GM19238 (cell line): ENCODE data around the gene CTBP2.
A peak's percentile ranks its signal among the peaks of the same experiment; 100 is the strongest.

Experiments used
- DNase-seq: peaks from one replicate; pipeline ENCODE4 v3.0.0; 2011; ENCODE audit warnings: low spot score; ENCODE audit not compliant: insufficient read length

Gene CTBP2

GRCh38 chr10:125048094-125048864, 112.1 kb downstream of the CTBP2 start:
- DNase-seq, result peak; percentile 80

- no peak for DNase-seq
Observed at GRCh38 chr10:125043841-125044658, 116.3 kb downstream of the CTBP2 start.

- no peak for DNase-seq
Observed at GRCh38 chr10:125041856-125042506, 118.4 kb downstream of the CTBP2 start.

- DNase-seq, result no peak
Observed at GRCh38 chr10:125039354-125039769, 121.0 kb downstream of the CTBP2 start.

GRCh38 chr10:125038637-125039036, 121.7 kb downstream of the CTBP2 start:
- DNase-seq, result no peak

- DNase-seq, result no peak
Observed at GRCh38 chr10:125037145-125037877, 123.1 kb downstream of the CTBP2 start.

GRCh38 chr10:125035588-125036295, 124.6 kb downstream of the CTBP2 start:
- no peak for DNase-seq

GRCh38 chr10:125035136-125035535, 125.2 kb downstream of the CTBP2 start:
- no peak for DNase-seq

- no peak for DNase-seq
Observed at GRCh38 chr10:125034675-125035074, 125.7 kb downstream of the CTBP2 start.

- DNase-seq, result no peak
Observed at GRCh38 chr10:125033146-125033924, 127.0 kb downstream of the CTBP2 start.

GRCh38 chr10:125032474-125033020, 127.8 kb downstream of the CTBP2 start:
- DNase-seq, result no peak

GRCh38 chr10:125030567-125031197, 129.7 kb downstream of the CTBP2 start:
- no peak for DNase-seq

GRCh38 chr10:125029584-125030242, 130.7 kb downstream of the CTBP2 start:
- no peak for DNase-seq

- no peak for DNase-seq
Observed at GRCh38 chr10:125027871-125028869, 132.2 kb downstream of the CTBP2 start.

GRCh38 chr10:125026974-125027735, 133.2 kb downstream of the CTBP2 start:
- no peak for DNase-seq

GRCh38 chr10:125026036-125026931, 134.1 kb downstream of the CTBP2 start:
- DNase-seq, result no peak
